UCSD-AML1 (cell line): ENCODE data around the gene ANTXR1.
"Not testable (repeated sequence)": the region's sequence is repeated elsewhere in the genome, so short reads cannot be mapped to it uniquely, and the experiment has no call there.

Experiments
- DNase-seq: peaks from one replicate; lab custom pipeline; 2025; ENCODE audit not compliant: unreplicated experiment; lab: John Stamatoyannopoulos, UW

ANTXR1 gene

GRCh38 chr2:69163109-69163508 is 150.1 kb downstream of the ANTXR1 start:
- no peak for DNase-seq

GRCh38 chr2:69163556-69163955 is 150.6 kb downstream of the ANTXR1 start:
- no peak for DNase-seq

GRCh38 chr2:69164061-69164778 is 151.2 kb downstream of the ANTXR1 start:
- no peak for DNase-seq

- DNase-seq = no peak
Measured at GRCh38 chr2:69165091-69165880, 152.3 kb downstream of the ANTXR1 start.

- no peak for DNase-seq
Measured at GRCh38 chr2:69166465-69166811, 153.5 kb downstream of the ANTXR1 start.

GRCh38 chr2:69166812-69167468 is 154.0 kb downstream of the ANTXR1 start:
- DNase-seq = no peak

- no peak for DNase-seq
Measured at GRCh38 chr2:69167469-69167822, 154.5 kb downstream of the ANTXR1 start.

- no peak for DNase-seq
Measured at GRCh38 chr2:69168144-69168813, 155.3 kb downstream of the ANTXR1 start.

GRCh38 chr2:69168950-69169654 is 156.1 kb downstream of the ANTXR1 start:
- DNase-seq = no peak

- no peak for DNase-seq
Measured at GRCh38 chr2:69169655-69170389, 156.8 kb downstream of the ANTXR1 start.

- DNase-seq = no peak
Measured at GRCh38 chr2:69170661-69171060, 157.7 kb downstream of the ANTXR1 start.

- DNase-seq = no peak
Measured at GRCh38 chr2:69171116-69171896, 158.3 kb downstream of the ANTXR1 start.

- DNase-seq = no peak
Measured at GRCh38 chr2:69171897-69172525, 159.0 kb downstream of the ANTXR1 start.

GRCh38 chr2:69173706-69174105 is 160.7 kb downstream of the ANTXR1 start:
- DNase-seq = no peak

GRCh38 chr2:69174211-69174610 is 161.2 kb downstream of the ANTXR1 start:
- DNase-seq = not testable (repeated sequence)

GRCh38 chr2:69175790-69176715 is 163.1 kb downstream of the ANTXR1 start:
- no peak for DNase-seq

GRCh38 chr2:69177063-69177771 is 164.2 kb downstream of the ANTXR1 start:
- peak; percentile 75 for DNase-seq
